ENCODE data around the gene PTPRM.

- TF ChIP-seq, protein P1, sequence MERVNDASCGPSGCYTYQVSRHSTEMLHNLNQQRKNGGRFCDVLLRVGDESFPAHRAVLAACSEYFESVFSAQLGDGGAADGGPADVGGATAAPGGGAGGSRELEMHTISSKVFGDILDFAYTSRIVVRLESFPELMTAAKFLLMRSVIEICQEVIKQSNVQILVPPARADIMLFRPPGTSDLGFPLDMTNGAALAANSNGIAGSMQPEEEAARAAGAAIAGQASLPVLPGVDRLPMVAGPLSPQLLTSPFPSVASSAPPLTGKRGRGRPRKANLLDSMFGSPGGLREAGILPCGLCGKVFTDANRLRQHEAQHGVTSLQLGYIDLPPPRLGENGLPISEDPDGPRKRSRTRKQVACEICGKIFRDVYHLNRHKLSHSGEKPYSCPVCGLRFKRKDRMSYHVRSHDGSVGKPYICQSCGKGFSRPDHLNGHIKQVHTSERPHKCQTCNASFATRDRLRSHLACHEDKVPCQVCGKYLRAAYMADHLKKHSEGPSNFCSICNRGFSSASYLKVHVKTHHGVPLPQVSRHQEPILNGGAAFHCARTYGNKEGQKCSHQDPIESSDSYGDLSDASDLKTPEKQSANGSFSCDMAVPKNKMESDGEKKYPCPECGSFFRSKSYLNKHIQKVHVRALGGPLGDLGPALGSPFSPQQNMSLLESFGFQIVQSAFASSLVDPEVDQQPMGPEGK (CRISPR knock-in tag; IDR thresholded peaks at IDR 0.05; ENCODE audit: borderline replicate concordance) = no peak
- TF ChIP-seq ZNF8 (CRISPR knock-in tag; IDR thresholded peaks at IDR 0.05) (no peak), ZFP30 (CRISPR knock-in tag; IDR thresholded peaks at IDR 0.05) (no peak), RARB (CRISPR knock-in tag; IDR thresholded peaks at IDR 0.05) (no peak), ESRRG (CRISPR knock-in tag; IDR thresholded peaks at IDR 0.05) (no peak), CREB5 (CRISPR knock-in tag; IDR thresholded peaks at IDR 0.05; ENCODE audit: low read depth) (no peak), ARNTL (CRISPR knock-in tag; IDR thresholded peaks at IDR 0.05; ENCODE audit: borderline replicate concordance, low read depth) (no peak), ZNF70 (CRISPR knock-in tag; IDR thresholded peaks at IDR 0.05) (no peak), ZFP3 (CRISPR knock-in tag; IDR thresholded peaks at IDR 0.05) (no peak), PPARA (CRISPR knock-in tag; IDR thresholded peaks at IDR 0.05; ENCODE audit: borderline replicate concordance) (no peak), GLIS3 (CRISPR knock-in tag; IDR thresholded peaks at IDR 0.05) (no peak), ZNF565 (CRISPR knock-in tag; conservative IDR thresholded peaks at IDR 0.05; ENCODE audit: low read depth) (no peak)
These were observed 63.8 kb downstream of the PTPRM start for GRCh38 chr18:7630731-7631442.

Measured in SK-N-SH treated with all-trans-retinoic acid at 6 μM for 48 hours (cell line).